GM11168 (cell line): ENCODE results near the gene C2orf78.

Experiments
- in situ Hi-C: fragments of 300-500 bp; cut with MboI; formaldehyde crosslinking; loops from one replicate; pipeline ENCODE4 v1.12.0; 2022; ENCODE audit warnings: low sequenced_read_pairs; ENCODE audit not compliant: unreplicated experiment

C2orf78 gene

DNA sequence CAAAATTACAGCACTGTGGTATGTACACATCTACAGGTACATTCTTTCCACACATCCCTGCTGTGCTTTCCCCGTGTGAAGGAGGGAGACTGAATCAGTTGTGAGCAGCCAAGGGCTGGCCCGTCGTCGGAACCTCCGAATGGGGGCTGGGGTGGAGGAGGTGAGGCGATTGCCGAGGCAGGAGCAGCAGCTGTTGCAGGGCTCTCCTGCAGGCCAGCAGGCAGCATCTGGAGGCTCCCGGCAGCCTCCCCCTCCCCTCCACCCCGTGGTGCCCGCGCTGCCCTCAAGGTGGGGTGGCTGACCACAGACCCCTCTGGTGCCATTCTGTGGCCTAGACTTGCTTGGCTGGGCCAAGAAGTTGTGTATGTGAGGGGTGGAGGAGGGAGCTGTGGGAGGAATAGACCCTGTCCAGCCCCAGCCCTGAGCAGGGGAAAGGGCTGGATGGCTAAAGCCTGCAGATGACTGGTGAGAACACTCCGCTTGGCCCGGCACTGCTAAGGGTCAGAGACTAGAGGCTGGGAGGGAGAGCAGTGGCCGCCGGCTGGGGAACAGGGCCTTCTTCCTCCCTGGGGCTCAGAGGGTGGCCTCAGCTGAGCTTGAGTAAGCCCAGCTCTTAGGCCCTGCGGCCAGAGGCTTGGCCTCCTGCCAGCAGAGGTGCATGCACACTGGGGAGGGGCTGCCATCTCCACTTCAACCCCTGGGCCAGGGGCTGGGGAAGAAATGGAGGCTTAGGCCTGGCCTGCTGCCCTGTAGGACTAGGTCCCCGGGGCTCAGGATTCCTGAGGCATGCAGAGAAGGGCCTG lies 52.4 kb downstream of the C2orf78 start:
- in situ Hi-C loops, result no loop called here

- in situ Hi-C loops, result no loop called here
These were observed 54.0 kb downstream of the C2orf78 start for GRCh38 chr2:73837847-73838585.

- in situ Hi-C loops, result no loop called here
These were observed 55.0 kb downstream of the C2orf78 start for GRCh38 chr2:73838889-73839534.

DNA sequence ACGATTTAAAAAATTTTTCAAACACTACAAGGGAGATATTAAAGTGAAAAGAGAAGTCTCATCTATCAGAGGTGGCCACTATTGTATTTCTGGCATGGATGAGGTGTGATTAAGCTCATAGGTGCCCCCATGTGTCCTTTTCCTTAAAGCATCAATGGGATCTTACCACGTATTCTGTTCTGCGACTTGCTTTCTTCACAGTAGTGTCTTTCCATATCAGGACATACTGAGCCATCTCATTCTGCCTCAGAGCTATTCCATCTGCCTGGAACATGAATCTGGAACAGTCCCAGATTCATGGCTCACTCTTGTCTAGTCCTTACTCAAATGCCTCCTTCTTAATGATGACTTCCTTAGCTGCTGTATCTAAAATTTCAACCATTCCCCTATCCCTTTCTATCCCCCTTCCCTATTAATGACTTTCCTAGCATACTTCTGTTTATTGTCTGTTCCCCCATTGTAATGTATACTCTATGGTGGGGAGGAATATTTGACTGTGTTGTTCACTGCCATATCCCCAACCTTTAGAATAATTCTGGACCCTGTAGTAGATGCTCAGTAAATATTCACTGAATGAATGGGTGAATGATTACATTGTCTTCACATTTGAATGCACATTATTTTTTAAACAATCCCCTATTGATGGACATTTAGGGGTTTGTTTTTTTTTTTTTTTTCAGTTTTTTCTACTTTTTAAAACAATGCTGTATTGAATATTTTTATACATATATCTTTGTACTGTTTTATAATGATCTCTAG lies 55.8 kb downstream of the C2orf78 start:
- in situ Hi-C loops, result no loop called here

DNA sequence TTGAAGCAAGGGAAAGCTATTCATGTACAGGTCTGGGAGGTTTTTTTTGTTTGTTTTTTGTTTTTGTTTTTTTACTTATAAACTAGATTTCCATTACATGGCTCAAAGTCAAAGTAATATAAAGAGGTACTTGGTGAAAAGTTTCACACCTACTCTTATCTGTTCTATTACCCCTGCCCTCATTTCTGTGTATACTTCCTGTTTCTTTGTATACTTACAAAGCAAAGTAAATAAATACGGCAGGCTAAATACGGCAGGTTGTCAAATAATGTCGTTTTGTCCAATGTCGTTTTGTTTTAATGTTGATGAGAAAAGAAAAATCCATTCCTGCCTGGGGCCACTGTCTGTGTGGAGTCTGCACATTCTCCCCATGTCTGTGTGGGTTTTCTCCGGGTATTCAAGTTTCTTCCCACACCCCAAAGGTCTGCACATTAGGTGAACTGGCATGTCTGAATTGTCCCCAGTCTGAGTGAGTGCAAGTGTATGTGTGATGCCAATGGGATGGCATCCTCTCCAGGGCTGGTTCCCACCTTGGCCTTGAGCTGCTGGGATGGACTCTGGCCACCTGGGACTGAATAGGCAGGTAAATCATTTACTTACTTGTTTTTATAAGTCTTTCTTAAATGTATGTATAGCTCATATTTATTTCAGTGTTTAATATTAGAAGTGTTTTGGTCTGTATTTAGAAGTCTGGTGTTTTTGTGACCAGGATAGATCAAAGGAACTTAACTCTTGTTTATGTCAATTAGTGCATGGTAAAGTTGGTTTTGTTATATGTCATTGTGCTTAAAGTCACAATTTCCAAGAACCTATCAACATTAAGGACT lies 58.1 kb downstream of the C2orf78 start:
- in situ Hi-C loops, result no loop called here

DNA sequence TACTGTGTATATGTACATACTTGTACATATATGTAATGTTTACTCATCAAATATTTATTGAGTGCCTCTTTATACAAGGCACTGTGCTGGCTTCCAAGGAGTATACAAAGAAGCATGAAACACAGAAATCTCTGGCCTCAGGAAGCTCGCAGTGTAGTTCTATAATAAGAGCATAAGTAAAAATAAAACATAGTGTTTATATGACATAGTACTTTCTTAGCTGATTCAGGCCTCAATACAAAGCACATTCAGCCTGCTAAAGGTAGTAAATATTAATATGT lies 58.7 kb downstream of the C2orf78 start:
- in situ Hi-C loops, result no loop called here

- in situ Hi-C loops, result no loop called here
These were observed 60.1 kb downstream of the C2orf78 start for GRCh38 chr2:73844087-73844486.

- in situ Hi-C loops, result no loop called here
These were observed 66.0 kb downstream of the C2orf78 start for GRCh38 chr2:73850009-73850408.

- in situ Hi-C loops, result no loop called here
These were observed 67.3 kb downstream of the C2orf78 start for GRCh38 chr2:73851274-73851673.

GRCh38 chr2:73852020-73852419 lies 68.0 kb downstream of the C2orf78 start:
- in situ Hi-C loops, result no loop called here

DNA sequence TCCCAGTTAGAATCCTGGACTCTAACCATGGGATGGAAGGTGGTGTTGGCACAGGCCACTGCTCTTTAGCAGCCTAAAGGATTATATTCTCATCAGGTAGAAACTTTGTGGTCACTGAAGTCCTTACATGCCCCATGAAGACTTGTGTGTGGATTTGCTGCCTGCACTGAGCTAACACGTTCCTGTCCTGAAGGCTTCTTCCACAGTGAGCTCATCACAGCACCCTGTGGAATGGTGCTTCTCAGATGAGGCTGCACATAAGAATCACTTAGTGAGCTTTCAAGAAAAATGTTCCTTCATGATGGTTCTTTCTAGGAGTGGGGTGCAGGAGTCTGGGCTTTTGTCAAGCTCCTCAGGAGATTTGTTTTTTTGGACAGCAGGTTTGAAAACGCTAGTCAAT lies 71.5 kb downstream of the C2orf78 start:
- in situ Hi-C loops, result no loop called here

DNA sequence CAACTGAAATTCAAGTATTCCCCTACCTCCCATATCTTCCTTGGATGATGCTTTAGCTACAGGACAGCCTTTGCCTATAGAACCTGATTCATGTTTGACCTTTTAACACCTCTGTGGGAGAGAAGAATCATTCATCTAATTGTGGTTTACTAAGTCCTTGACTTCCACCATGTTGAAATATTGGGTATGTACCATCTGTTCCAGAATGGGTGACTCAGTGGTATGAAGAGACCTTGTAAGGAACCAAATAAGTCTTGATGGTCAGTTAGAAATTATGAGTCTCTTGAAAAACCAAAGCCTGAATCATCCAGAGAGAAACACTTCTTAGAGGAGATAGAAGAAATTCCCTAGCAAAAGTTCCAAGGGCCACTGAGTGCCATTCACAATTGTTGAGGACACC lies 72.2 kb downstream of the C2orf78 start:
- in situ Hi-C loops, result no loop called here

DNA sequence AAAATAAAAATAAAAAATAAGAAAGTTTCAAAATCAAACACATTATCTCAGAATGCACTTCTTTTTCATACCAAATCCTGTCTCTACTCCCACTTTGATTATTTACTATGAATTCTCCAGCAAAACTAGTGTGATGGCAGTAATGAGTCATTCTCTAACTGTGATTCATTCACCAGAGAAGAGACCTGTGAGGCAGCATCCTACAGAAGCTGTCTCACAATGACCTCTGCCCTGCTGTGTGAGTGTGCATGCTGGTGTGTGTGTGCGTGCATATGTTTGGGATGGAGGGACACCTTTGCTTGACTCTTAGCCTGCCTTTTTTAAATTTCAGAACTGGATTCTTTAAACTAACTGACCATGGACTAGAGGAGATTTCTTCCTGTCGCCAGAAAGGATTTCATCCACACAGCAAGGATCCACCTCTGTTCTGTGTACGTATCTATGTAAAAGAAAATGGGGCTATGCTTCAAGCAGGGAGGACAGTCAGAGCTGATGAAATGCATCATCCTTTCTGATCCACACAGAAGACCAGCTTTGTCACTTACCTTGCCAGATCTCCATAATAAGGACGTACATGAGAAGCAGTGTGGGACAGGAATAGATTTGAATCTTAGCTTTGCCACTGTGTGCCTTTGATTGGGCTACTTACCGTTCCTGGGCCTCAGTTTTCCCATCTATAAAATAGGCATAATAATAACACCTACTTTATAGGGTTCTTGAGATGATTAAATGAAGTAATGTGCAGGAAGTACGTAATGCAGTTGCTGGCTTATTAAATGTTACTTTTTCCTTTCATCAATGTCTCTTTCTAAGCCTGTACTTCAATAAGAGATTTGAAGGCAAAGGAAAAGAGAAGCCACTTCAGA lies 76.0 kb downstream of the C2orf78 start:
- in situ Hi-C loops, result no loop called here

- in situ Hi-C loops, result no loop called here
These were observed 79.0 kb downstream of the C2orf78 start for GRCh38 chr2:73862987-73863386.
